GM21390 (cell line): ENCODE measurements around the gene CLDN6.

Experiments used
- ATAC-seq: cut with Tn5 transposase; IDR thresholded peaks from one replicate; pipeline ENCODE4 v1.9.1; 2021; ENCODE audit not compliant: unreplicated experiment

CLDN6 gene

GRCh38 chr16:3029491-3030221 is 11.7 kb upstream of the CLDN6 start:
- ATAC-seq, result no peak

GRCh38 chr16:3028716-3029319 is 10.8 kb upstream of the CLDN6 start:
- no peak for ATAC-seq

- no peak for ATAC-seq
Observed at GRCh38 chr16:3027983-3028715, 10.2 kb upstream of the CLDN6 start.

- no peak for ATAC-seq
Observed at GRCh38 chr16:3027489-3027795, 9.5 kb upstream of the CLDN6 start.

DNA sequence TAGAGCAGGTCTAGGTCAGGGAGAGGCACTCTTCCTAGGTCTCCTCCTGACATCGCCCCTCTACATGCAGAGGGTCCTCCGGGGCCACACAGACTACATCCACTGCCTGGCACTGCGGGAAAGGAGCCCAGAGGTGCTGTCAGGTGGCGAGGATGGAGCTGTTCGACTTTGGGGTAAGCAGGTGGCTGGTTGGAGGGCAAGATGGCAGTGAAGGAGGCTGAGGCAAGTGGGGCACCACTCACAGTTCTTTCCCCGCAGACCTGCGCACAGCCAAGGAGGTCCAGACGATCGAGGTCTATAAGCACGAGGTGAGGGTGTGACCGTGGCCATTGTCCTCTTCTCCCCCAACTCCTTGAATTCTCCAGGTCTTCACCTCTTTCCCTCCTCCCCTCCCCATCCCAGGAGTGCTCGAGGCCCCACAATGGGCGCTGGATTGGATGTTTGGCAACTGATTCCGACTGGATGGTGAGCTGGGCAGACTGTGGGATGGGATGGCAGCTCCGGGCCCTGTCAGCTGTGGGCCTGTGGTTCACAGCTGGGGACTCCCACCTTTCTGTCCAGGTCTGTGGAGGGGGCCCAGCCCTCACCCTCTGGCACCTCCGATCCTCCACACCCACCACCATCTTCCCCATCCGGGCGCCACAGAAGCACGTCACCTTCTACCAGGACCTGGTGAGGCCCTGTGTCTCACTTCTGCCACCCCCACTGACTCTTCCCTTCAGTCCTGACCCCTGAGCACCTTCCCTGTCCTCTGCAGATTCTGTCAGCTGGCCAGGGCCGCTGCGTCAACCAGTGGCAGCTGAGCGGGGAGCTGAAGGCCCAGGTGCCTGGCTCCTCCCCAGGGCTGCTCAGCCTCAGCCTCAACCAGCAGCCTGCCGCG is 8.9 kb upstream of the CLDN6 start:
- no peak for ATAC-seq

- ATAC-seq, result no peak
Observed at GRCh38 chr16:3026003-3026378, 8.0 kb upstream of the CLDN6 start.

- ATAC-seq, result no peak
Observed at GRCh38 chr16:3025032-3026002, 7.3 kb upstream of the CLDN6 start.

GRCh38 chr16:3023669-3024478 is 5.9 kb upstream of the CLDN6 start, which contains the start of the genes HCFC1R1 and THOC6:
HCFC1R1 (minus strand) TSS chr16:3023942; CDS start chr16:3023941, 1 bp downstream.
THOC6 (plus strand) TSS chr16:3024035; CDS start chr16:3024327, 292 bp downstream.
- ATAC-seq, result peak; percentile 68

DNA sequence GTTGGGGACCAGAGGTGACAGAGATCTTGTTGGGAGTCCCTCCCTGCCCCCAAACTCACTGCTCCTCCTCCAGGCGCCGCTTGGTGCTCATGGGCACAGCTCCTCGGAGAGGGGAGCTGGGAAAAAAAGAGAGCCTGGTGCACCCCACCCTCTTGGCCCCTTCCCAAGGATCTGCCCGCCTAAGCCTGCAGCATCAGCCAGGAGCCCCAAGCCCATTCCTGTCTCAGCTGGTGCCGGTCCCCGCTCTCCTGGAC is 5.4 kb upstream of the CLDN6 start:
- ATAC-seq, result no peak

GRCh38 chr16:3022684-3023414 is 4.9 kb upstream of the CLDN6 start:
- no peak for ATAC-seq

- ATAC-seq, result no peak
Observed at GRCh38 chr16:3022208-3022683, 4.3 kb upstream of the CLDN6 start.

DNA sequence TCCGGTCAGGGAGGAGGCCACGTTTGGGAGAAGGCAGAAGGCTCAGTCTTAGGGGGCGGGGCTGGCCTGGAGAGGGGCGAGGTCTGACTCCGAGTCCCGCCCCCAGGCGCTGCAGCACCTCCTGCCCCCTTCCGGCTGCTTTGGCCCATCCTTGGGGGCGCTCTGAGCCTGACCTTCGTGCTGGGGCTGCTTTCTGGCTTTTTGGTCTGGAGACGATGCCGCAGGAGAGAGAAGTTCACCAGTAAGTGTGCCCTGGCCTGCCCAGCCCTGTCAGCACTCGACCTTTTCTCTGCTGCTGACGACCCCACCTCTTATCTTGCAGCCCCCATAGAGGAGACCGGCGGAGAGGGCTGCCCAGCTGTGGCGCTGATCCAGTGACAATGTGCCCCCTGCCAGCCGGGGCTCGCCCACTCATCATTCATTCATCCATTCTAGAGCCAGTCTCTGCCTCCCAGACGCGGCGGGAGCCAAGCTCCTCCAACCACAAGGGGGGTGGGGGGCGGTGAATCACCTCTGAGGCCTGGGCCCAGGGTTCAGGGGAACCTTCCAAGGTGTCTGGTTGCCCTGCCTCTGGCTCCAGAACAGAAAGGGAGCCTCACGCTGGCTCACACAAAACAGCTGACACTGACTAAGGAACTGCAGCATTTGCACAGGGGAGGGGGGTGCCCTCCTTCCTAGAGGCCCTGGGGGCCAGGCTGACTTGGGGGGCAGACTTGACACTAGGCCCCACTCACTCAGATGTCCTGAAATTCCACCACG is 3.6 kb upstream of the CLDN6 start:
- no peak for ATAC-seq

DNA sequence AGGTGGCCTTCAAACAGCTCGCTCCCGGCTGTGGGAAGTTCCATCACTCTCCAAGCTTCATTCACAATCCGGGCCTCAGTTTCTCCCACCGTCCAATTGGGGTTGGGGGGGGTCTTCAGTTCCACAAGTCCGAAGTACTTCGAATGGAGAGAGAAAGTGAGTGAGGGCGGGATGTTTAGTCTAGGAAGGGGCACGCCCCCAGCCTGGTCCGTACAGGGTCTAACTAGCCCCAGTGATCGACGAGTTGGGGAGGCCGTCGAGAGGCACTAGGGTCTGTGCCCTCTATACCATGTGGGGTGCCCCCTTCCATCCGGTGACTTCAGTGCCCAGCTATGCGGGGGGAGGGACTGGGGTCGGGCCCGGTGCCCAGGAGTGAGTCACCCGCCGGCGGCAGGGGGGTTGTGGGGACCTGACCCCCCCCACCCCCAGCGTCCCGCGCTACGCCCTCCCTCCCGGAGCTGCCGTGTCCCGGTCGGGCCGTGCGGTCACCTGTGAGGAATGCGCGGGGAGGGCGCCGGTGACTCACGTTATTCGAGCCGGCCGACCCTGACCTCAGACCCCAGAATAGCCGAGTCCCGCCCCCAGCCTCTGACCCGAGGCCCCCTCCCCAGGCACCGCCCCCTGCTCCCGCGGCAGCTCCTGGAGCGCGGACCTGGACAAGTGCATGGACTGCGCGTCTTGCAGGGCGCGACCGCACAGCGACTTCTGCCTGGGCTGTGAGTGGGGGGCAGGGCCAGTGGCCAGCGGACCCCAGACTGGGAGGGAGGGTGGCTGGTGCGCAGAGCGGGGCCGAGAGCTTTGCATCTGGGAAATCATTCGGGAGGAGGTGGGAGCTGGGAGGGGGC is 2.8 kb upstream of the CLDN6 start:
- ATAC-seq, result no peak

DNA sequence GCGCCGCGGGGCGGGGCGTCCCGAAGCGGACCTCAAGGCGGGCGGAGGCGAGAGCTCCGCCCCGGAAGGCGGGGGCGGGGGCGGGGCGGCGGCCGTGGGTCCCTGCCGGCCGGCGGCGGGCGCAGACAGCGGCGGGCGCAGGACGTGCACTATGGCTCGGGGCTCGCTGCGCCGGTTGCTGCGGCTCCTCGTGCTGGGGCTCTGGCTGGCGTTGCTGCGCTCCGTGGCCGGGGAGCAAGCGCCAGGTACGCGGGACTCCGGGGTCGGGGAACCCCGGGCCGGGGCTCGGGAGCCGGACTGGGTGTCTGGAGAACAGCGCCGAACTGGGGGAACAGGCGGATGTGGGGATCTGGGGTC is 2.2 kb upstream of the CLDN6 start, which contains the start of gene TNFRSF12A:
TSS of gene TNFRSF12A (plus strand) at position 122 of the 357 bp plus-strand sequence. CDS start at position 152, 30 bp downstream.
- no peak for ATAC-seq

DNA sequence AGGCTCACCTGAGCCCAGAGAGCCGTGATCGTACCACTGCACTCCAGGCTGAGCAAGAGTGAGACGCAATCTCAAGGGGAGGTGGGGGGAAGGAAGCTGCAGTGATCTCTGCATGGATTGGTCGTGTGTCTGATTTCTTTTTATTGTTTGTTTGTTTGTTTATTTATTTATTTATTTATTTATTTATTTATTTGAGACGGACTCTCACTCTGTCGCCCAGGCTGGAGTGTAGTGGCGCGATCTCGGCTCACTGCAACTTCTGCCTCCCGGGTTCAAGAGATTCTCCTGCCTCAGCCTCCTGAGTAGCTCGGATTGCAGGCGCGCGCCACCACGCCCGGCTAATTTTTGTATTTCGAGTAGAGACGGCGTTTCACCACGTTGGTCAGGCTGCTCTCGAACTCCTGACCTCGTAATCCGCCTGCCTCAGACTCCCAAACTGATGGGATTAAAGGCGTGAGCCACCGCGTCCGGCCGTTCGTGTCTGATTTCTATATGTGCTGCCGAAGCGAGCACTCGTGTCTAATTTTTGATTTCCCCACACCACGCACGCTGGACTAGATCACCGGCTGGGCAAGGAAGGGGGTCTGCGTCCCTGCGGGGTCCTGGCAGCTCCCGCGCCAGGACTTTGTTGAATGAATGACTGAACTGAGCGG is 1.7 kb upstream of the CLDN6 start:
- no peak for ATAC-seq

DNA sequence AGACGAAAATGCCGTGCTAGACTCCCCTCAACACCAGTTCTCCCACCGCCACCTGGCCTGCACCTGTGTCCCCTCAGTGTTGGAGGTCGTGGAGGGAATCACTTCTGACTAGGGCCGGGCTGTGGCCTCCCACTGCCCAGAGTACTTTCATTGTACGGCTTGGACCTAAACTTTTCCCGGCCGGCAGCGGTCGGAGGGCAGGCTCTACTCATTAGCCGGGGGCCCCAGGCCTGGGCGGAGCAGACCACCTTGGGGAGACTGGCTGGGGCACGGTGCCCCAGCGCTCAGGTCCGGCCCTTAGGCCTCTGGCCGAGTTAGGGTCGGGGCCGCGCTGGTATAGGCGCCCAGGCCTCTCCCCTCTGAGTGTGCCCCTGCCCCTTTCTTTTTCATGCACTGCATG is 639 bp downstream of the CLDN6 start:
- no peak for ATAC-seq
